HEK293T (cell line): ENCODE results near the gene CIART.
A peak's percentile ranks its signal among the peaks of the same experiment; 100 is the strongest.
"Not testable (repeated sequence)": the region's sequence is repeated elsewhere in the genome, so short reads cannot be mapped to it uniquely, and the experiment has no call there.

Experiments
- CTCF ChIA-PET: fragments of 350-600 bp; formaldehyde crosslinking; extraction: SDS; loops from one replicate; lab custom pipeline; 2021; ENCODE audit warnings: antibody characterized with exemption, inconsistent platforms; lab: Yijun Ruan, JAX
- POLR2A ChIA-PET: fragments of 350-600 bp; formaldehyde crosslinking; extraction: SDS; loops from one replicate; lab custom pipeline; 2020; ENCODE audit warnings: antibody characterized with exemption, inconsistent platforms; lab: Yijun Ruan, JAX
- DNase-seq: peaks from one replicate; pipeline ENCODE4 v3.0.0; 2012; ENCODE audit warnings: mixed read lengths; ENCODE audit errors: extremely low spot score
- ARNT ChIP-seq: fragments of 450-650 bp; IDR thresholded peaks from 2 replicates; pipeline ENCODE4 v1.6.1; 2017; ENCODE audit warnings: mild to moderate bottlenecking
- BHLHE40 ChIP-seq: fragments of 450-650 bp; IDR thresholded peaks from 2 replicates; pipeline ENCODE4 v1.6.1; 2016; ENCODE audit warnings: mild to moderate bottlenecking, moderate library complexity, borderline replicate concordance
- CTBP1 ChIP-seq: fragments of 450-650 bp; IDR thresholded peaks from 2 replicates; pipeline ENCODE4 v1.6.1; 2016; ENCODE audit warnings: borderline replicate concordance
- ELF4 ChIP-seq: fragments of 450-650 bp; IDR thresholded peaks from 2 replicates; pipeline ENCODE4 v1.6.1; 2017; ENCODE audit warnings: antibody characterized with exemption
- FOXA1 ChIP-seq: fragments of 450-650 bp; IDR thresholded peaks from 2 replicates; pipeline ENCODE4 v1.6.1; 2016; ENCODE audit warnings: mild to moderate bottlenecking
- FOXK2 ChIP-seq: fragments of 450-650 bp; IDR thresholded peaks from 2 replicates; pipeline ENCODE4 v1.6.1; 2016; ENCODE audit warnings: mild to moderate bottlenecking
- FOXM1 ChIP-seq: fragments of 450-650 bp; IDR thresholded peaks from 2 replicates; pipeline ENCODE4 v1.6.1; 2017; ENCODE audit warnings: mild to moderate bottlenecking, borderline replicate concordance
- HDGF ChIP-seq: fragments of 450-650 bp; IDR thresholded peaks from 2 replicates; pipeline ENCODE4 v1.6.1; 2017; ENCODE audit warnings: antibody characterized with exemption, borderline replicate concordance
- L3MBTL2 ChIP-seq: fragments of 450-650 bp; conservative IDR thresholded peaks from 2 replicates; pipeline ENCODE4 v1.6.1; 2016; ENCODE audit warnings: mild to moderate bottlenecking
- LEF1 ChIP-seq: fragments of 450-650 bp; IDR thresholded peaks from 2 replicates; pipeline ENCODE4 v1.6.1; 2017; ENCODE audit warnings: mild to moderate bottlenecking, borderline replicate concordance
- NFRKB ChIP-seq: fragments of 450-650 bp; IDR thresholded peaks from 2 replicates; pipeline ENCODE4 v1.6.1; 2016; ENCODE audit warnings: mild to moderate bottlenecking, moderate library complexity
- SP1 ChIP-seq: fragments of 450-650 bp; IDR thresholded peaks from 2 replicates; pipeline ENCODE4 v1.6.1; 2017
- SUZ12 ChIP-seq: fragments of 450-650 bp; IDR thresholded peaks from 2 replicates; pipeline ENCODE4 v1.6.1; 2016; ENCODE audit warnings: mild to moderate bottlenecking
- TARDBP ChIP-seq: fragments of 450-650 bp; IDR thresholded peaks from 2 replicates; pipeline ENCODE4 v1.6.1; 2016
- ZNF384 ChIP-seq: fragments of 450-650 bp; IDR thresholded peaks from 2 replicates; pipeline ENCODE4 v1.6.1; 2016
- TF ChIP-seq, protein P1 (sequence below): fragments of 450-650 bp; IDR thresholded peaks from 2 replicates; pipeline ENCODE4 v1.6.1; 2016

Gene CIART

DNA sequence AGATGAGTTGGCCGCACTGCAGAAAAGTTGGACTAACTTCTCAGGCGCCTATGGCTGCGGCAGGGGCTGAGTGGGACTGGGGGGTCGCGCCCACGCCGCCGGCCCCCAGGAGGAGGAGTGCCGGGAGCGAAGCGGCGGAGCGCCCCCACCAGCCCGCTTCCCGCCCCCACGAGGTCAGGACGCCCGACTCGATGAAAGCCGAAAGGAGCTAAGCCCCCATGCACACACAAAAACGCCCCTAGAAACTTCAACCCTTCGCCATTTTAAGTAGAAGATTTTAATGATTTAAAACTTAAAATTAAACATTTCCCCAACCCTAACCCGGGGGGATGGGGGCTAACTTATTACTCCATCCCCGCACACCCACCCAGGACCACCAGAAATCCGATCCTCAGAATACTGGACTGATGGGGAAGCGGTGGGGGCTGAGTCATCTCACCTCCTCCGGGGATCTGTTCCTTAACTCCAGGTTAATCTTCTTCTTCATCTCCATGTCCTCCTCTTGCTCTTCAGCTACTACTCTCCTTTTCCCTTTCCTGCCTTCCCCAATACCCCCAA lies 47.0 kb upstream of the CIART start:
- ChIA-PET CTCF (interaction anchor here (0.5 kb wide), 1 partner anchor 13 kb away, joined by 3 read pairs; no protein-coding TSS in a partner anchor), POLR2A (interaction anchor here (0.7 to 2.2 kb wide), 5 partner anchors 10 to 348 kb away, joined by 3 to 7 read pairs (median 3); partner anchors contain the start of gene C1orf54)
- no peak for TF ChIP-seq SUZ12
- no peak for TF ChIP-seq ARNT
- no peak for TF ChIP-seq CTBP1
- TF ChIP-seq FOXM1 = peak; percentile 49; the same call in 1 of the 2 replicates
- DNase-seq = no peak

DNA sequence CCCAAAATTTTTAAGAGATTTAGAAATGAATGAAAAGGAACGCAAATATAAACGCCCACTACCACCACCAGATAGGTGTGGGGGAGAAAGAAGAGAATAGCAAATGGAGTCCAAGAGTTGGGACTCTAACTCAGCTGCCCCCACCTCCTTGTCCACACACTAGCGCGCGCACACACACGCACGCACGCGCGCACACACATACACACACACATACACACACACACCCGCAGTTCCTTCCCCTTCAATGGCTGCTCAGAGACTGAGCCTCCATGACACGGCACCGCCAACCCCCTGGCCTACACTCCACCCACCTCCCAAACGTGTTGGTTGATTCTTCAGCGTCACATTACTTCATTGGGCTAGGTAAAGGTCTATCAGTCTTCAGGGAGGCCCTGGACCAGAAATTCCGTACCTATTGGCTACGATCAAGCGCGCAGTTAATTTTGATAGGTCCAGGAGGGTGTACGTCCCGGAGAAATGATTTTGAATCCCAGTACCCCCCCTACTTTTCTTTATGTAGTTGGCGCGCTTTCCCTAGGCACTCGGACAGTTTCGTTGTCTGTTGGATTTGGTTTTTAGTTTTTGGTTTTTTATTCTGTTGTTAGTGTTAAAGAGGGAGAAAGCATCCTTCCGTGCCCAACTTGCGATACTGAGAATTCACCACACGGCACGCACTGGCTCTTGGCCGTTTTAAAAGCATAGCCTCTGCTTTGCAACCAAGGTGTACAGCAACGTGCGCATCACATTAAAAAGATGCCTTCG lies 46.3 kb upstream of the CIART start, which contains the start of gene ANP32E:
Gene ANP32E (minus strand): TSS at position 261 of the 762 bp plus-strand sequence. CDS start 326 bp downstream, outside the sequence.
- TF ChIP-seq, protein P1, sequence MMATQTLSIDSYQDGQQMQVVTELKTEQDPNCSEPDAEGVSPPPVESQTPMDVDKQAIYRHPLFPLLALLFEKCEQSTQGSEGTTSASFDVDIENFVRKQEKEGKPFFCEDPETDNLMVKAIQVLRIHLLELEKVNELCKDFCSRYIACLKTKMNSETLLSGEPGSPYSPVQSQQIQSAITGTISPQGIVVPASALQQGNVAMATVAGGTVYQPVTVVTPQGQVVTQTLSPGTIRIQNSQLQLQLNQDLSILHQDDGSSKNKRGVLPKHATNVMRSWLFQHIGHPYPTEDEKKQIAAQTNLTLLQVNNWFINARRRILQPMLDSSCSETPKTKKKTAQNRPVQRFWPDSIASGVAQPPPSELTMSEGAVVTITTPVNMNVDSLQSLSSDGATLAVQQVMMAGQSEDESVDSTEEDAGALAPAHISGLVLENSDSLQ = peak; percentile 99
- TF ChIP-seq ELF4 = peak; percentile 47; the same call in 1 of the 2 replicates
- no peak for TF ChIP-seq HDGF
- TF ChIP-seq ARNT = no peak
- TF ChIP-seq NFRKB = peak; percentile 55
- no peak for TF ChIP-seq SUZ12
- TF ChIP-seq SP1 = no peak
- peak; percentile 94 for TF ChIP-seq FOXM1
- peak; percentile 69 for TF ChIP-seq CTBP1
- TF ChIP-seq FOXK2 = no peak
- 0 out of 2 replicates have a peak, but pooled peaks have one; percentile 37 for TF ChIP-seq TARDBP
- peak; percentile 98 for TF ChIP-seq L3MBTL2
- DNase-seq = peak; percentile 99
- CTCF ChIA-PET = interaction anchor here (0.5 kb wide), 1 partner anchor 14 kb away, joined by 3 read pairs; no protein-coding TSS in a partner anchor
- POLR2A ChIA-PET = interaction anchor here (0.6 to 2.2 kb wide), 10 partner anchors 9 to 349 kb away, joined by 3 to 7 read pairs (median 3); partner anchors contain the start of genes C1orf54 and CA14

DNA sequence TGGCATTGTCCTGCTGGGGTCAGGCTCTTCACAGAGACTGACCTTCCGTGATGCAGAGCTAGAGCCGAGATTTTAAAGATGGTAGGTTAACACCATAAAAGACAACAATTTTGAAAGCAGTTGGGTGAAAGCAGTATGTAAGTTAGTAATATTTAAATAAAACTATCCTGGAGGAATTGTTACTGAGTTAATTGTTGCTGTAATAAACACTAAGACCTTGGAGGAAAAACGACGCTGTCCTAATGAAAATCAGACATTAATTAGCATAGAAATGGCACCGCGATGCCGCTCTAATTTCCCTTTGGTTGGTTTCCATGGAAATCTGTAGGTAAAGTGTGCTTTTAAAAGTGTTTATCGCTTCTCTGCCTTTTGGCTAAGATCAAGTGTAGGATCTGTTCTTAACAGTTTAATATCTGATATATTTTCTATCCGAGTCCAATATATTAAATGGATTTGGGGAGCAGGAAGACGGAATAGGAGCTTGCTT lies 45.7 kb upstream of the CIART start:
- ChIA-PET CTCF (interaction anchor here (1.0 kb wide), 1 partner anchor 19 kb away, joined by 4 read pairs; no protein-coding TSS in a partner anchor), POLR2A (interaction anchor here (0.6 to 2.2 kb wide), 8 partner anchors 9 to 85 kb away, joined by 3 to 7 read pairs (median 3); partner anchors contain the start of genes C1orf54 and CA14)
- TF ChIP-seq SUZ12 = no peak
- no peak for TF ChIP-seq FOXM1
- TF ChIP-seq, protein P1 = no peak
- TF ChIP-seq HDGF = no peak
- no peak for TF ChIP-seq BHLHE40
- no peak for TF ChIP-seq TARDBP
- TF ChIP-seq L3MBTL2 = peak; percentile 70
- DNase-seq = no peak

DNA sequence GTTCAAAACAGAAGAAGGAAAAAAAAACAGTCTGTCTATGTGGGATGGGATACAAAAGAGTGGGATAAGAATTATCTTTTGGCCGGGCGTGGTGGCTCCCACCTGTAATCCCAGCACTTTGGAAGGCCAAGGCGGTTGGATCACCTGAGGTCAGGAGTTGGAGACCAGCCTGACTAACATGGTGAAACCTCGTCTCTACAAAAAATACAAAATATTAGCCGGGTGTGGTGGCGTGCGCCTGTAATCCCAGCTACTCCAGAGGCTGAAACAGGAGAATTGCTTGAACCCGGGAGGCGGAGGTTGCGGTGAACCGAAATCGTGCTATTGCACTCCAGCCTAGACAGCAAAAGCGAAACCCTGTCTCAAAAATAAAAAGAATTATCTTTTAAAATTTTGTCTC lies 45.2 kb upstream of the CIART start:
- ChIA-PET CTCF (interaction anchor here (1.0 kb wide), 1 partner anchor 18 kb away, joined by 4 read pairs; no protein-coding TSS in a partner anchor), POLR2A (interaction anchor here (1.0 to 2.2 kb wide), 3 partner anchors 8 to 35 kb away, joined by 3 to 7 read pairs (median 5); partner anchors contain the start of genes C1orf54 and CA14)
- not testable (repeated sequence) for DNase-seq

DNA sequence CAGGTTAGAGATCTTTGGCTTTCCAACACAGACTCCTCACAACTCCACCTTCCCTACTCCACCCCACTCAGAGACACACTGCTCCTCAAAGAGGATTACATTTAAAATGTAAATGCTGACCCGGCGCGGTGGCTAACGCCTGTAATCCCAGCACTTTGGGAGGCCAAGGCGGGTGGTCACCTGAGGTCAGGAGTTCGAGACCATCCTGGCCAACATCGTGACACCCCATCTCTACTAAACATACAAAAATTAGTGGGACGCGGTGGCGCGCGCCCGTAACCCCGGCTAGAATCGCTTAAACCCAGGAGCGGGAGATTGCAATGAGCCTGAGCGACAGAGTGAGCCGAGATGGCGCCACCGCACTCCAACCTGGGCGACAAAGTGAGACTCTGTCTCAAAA lies 44.6 kb upstream of the CIART start:
- DNase-seq = no peak
- TF ChIP-seq NFRKB (no peak), ELF4 (no peak), TARDBP (no peak), SUZ12 (no peak), SP1 (no peak), ARNT (no peak), L3MBTL2 (no peak), FOXA1 (no peak), BHLHE40 (no peak), FOXM1 (no peak), CTBP1 (no peak), LEF1 (no peak), HDGF (no peak), FOXK2 (no peak), ZNF384 (no peak)
- TF ChIP-seq, protein P1 = no peak
- CTCF ChIA-PET = interaction anchor here (1.0 kb wide), 1 partner anchor 18 kb away, joined by 4 read pairs; no protein-coding TSS in a partner anchor
- POLR2A ChIA-PET = no interaction called here

DNA sequence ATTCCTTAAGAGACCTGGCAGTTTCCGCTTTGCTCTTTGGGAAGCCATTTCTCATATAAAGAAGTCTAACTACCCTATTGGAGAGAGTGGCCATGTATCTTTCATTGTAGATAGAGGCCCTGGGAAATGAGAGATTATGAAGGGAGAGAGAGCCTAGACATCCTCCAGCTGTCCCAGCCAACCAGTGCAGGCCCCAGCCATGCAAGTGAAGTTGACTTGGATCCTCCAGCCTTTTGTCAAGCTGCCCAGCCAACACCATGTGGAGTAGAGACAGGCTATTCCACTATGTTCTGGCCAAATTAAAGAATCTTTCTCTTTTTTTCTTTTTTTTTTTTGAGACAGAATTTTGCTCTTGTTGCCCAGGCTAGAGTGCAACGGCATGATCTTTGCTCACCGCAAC lies 39.4 kb upstream of the CIART start:
- POLR2A ChIA-PET = no interaction called here
- CTCF ChIA-PET = no interaction called here
- no peak for DNase-seq
- no peak for TF ChIP-seq L3MBTL2
- TF ChIP-seq FOXM1 = no peak
